ENCODE measurements around the gene MISP.
A peak's percentile ranks its signal among the peaks of the same experiment; 100 is the strongest.

MISP gene

DNA sequence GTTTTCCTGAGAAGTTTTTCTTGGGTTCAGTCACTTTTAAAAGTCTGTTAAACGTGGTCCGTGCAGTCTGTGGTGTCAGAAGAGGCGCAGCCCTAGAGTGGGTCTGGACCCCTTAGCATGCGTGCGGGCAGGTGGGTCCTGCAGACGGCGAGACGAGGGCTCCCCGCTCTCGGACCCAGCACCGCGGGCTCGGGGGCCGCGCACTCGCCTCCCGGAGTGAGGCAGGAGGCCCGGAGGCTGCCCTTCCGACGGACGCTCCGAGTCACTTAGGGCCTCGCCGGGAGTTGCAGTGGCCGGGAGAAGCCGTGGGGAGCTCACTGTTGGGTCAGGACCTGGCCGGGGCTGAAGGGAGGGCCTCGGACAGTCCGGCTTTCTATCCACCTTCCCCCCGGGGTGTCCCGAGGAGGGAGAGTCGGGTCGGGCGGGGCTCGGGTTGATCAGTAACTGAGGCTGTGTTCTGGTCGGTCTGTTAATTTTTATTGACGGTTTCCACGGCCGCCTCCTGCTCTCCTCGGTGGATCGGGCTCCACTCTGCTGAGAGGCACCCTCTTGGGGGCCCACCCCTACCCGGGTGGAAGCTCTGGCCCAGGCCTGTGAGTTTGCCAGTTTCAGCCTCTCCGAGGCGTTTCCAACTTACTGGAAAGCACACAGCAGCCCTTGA is 47.6 kb downstream of the MISP start:
- peak; percentile 4; the same call in 1 of the 2 replicates for TF ChIP-seq TEAD4 (IDR thresholded peaks at IDR 0.05)
- TF ChIP-seq, protein P1, sequence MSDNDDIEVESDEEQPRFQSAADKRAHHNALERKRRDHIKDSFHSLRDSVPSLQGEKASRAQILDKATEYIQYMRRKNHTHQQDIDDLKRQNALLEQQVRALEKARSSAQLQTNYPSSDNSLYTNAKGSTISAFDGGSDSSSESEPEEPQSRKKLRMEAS (IDR thresholded peaks at IDR 0.05), result no peak

DNA sequence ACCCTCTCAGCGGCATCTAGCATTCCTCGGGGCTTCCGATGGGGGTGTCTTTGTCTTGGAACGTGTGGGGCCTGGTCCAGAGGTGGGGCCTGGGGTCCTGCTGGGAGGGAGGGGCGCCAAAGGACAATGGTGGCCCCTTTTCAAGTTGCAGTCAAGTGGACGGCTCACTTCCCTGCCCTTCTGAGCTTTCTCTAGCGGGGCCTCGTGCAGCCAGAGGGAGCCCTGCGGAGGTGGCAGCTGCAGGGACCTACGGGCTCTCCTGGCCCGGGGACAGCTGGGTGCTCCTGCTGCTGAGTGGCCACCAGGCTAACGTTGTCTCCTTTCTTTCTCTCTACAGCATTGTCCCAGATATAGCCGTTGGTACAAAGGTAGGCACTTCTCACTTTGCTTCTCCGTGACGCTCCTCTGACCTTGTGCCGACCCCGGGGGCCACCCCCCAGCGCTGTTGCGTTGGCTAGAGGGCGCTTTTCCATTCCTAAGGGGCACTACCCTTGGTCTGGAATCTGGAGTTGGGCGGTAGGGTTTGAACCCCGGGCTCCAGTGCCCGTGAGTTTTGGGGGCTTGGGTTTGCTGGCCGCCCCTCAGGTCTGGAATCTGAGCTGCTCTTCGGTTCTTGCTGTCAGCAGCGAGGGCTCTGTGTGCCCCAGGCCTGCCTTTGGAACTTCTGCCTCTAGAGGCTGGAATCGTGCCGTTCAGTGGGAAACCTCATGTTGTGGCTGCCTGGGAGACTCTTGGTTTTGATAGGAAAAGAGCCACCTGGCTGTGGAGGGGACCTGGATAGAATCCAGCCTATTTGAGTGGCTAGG is 48.4 kb downstream of the MISP start:
- TF ChIP-seq, protein P1 (IDR thresholded peaks at IDR 0.05), result peak; percentile 18; the same call in 1 of the 2 replicates
- TF ChIP-seq TCF12 (IDR thresholded peaks at IDR 0.05; ENCODE audit: low read depth) (0 out of 2 replicates have a peak, but pooled peaks have one; percentile 26), FOXM1 (IDR thresholded peaks at IDR 0.05; ENCODE audit: borderline replicate concordance, low read depth) (no peak)

DNA sequence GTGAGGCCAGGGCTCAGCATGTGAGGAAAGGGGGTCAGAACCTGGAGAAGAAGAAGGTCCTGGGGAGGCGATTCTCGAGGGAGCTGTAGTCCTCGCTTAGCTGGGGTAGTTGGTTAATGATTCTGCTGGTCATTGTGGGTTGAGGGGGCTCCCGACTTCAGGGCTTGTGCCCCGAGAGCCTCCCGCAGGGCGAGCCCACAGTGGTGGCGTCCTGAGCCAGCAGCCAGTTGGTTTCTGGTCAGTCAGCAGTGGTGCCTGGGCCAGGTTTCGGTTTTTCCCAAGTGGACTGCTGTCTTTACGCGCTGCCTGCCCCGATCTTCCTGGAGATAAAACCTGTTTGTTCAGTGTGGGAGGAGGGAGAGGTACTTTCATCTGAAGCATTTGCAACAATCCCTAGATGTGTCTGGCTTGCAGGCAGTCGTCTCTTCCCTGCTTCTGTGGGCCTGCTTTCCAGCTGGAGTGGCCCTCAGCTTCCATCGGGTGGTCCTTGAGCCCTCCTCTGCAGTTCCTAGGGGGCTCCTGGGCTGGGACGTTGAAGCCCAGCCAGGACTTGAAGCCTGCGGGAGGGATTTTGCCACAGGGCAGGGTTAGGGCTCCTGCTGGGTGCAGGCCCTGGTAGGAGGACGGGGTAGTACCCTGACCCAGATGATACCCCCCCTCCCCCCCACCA is 49.6 kb downstream of the MISP start:
- no peak for TF ChIP-seq YY1 (IDR thresholded peaks at IDR 0.05; ENCODE audit: low read depth)
- no peak for TF ChIP-seq EGR1 (IDR thresholded peaks at IDR 0.05)
- TF ChIP-seq CREB1 (IDR thresholded peaks at IDR 0.05; ENCODE audit: low read depth), result no peak
- TF ChIP-seq, protein P2, sequence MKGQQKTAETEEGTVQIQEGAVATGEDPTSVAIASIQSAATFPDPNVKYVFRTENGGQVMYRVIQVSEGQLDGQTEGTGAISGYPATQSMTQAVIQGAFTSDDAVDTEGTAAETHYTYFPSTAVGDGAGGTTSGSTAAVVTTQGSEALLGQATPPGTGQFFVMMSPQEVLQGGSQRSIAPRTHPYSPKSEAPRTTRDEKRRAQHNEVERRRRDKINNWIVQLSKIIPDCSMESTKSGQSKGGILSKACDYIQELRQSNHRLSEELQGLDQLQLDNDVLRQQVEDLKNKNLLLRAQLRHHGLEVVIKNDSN (IDR thresholded peaks at IDR 0.05), result no peak
- no peak for TF ChIP-seq TAF1 (IDR thresholded peaks at IDR 0.05; ENCODE audit: low read depth)
- TF ChIP-seq, protein P3, sequence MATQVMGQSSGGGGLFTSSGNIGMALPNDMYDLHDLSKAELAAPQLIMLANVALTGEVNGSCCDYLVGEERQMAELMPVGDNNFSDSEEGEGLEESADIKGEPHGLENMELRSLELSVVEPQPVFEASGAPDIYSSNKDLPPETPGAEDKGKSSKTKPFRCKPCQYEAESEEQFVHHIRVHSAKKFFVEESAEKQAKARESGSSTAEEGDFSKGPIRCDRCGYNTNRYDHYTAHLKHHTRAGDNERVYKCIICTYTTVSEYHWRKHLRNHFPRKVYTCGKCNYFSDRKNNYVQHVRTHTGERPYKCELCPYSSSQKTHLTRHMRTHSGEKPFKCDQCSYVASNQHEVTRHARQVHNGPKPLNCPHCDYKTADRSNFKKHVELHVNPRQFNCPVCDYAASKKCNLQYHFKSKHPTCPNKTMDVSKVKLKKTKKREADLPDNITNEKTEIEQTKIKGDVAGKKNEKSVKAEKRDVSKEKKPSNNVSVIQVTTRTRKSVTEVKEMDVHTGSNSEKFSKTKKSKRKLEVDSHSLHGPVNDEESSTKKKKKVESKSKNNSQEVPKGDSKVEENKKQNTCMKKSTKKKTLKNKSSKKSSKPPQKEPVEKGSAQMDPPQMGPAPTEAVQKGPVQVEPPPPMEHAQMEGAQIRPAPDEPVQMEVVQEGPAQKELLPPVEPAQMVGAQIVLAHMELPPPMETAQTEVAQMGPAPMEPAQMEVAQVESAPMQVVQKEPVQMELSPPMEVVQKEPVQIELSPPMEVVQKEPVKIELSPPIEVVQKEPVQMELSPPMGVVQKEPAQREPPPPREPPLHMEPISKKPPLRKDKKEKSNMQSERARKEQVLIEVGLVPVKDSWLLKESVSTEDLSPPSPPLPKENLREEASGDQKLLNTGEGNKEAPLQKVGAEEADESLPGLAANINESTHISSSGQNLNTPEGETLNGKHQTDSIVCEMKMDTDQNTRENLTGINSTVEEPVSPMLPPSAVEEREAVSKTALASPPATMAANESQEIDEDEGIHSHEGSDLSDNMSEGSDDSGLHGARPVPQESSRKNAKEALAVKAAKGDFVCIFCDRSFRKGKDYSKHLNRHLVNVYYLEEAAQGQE (IDR thresholded peaks at IDR 0.05; ENCODE audit: low read depth), result no peak
- no peak for TF ChIP-seq ZBTB7A (IDR thresholded peaks at IDR 0.05; ENCODE audit: low read depth)
- TF ChIP-seq CEBPB (IDR thresholded peaks at IDR 0.05), result no peak
- TF ChIP-seq TCF12 (IDR thresholded peaks at IDR 0.05; ENCODE audit: low read depth), result no peak
- TF ChIP-seq, protein P1 (IDR thresholded peaks at IDR 0.05), result no peak
- no peak for TF ChIP-seq FOXM1 (IDR thresholded peaks at IDR 0.05; ENCODE audit: borderline replicate concordance, low read depth)
- no peak for TF ChIP-seq TEAD4 (IDR thresholded peaks at IDR 0.05)
- TF ChIP-seq RAD21 (IDR thresholded peaks at IDR 0.05; ENCODE audit: low read depth), result no peak

DNA sequence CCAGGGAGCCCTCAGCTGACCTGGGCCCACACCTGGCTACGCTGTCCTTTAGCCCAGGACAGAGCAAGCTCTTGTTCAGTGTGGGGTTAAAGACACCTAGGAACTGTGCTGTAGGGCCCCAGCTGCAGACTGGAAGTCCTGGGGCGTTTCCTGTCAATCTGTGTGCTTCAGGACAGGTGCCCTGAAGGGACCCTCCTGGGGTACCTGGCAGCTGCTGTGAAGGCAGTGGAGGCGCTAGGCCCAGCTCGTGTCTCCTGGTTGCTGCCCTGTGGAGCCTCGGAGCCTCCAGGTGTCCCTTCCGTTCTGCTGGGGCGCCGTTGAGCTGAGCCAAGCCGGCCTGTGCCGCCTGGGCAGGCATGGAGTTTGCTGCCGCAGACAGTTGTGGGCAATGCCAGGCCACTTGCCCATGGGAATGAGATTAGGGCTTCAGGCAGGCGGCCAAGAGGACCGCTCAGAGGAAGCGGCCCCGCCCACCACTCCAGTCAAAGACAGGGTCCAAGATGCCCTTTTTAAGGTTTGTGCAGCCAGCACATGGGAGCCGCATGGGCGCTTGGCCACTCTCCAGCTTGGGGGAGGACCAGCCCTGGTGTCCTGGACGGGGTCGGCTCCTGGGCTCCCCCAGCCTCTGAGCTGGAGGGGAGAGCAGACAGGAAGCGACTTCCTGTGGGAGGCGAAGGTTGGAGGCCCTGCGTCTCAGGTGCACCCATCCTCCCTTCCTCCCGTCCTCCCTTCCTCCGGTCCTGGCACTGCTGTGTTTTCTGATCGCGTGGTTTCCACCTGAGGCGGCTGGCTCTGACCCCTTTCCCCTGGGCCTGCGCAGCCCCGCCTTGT is 50.3 kb downstream of the MISP start:
- no peak for TF ChIP-seq FOXM1 (IDR thresholded peaks at IDR 0.05; ENCODE audit: borderline replicate concordance, low read depth)
- TF ChIP-seq, protein P3 (IDR thresholded peaks at IDR 0.05; ENCODE audit: low read depth), result no peak
- TF ChIP-seq CEBPB (IDR thresholded peaks at IDR 0.05), result no peak
- TF ChIP-seq, protein P2 (IDR thresholded peaks at IDR 0.05), result no peak

DNA sequence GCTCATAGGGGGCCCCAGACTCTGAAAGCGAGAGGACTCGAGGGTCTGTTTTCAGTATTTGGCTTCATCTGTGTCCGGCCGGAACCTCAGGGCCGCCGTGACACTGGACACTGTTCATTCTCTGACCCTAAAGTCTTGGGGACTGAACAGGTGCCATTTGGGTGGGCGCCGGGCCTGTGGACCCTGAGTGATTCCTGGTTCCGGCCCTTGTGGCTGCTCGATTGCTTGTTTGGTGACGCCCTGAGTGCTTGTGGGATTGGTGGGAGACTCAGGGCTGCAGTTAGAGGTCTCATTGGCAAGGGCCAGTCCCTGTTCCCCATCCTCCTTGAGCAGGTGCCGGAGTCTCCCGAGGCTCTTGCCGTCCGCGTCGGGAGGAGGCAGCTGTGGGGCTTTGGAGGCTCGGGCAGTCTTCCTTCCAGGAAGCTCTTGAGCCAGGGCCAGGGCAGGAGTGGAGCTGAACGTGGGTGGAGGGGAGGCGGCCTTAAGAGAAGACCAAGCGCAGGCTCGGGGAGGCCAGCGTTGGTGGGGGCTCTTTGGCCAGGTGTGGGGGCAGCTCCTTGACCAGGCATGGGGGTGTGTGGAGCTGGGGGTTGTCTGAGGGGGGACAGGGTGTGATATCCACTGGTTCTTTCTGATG is 51.1 kb downstream of the MISP start:
- TF ChIP-seq TCF12 (IDR thresholded peaks at IDR 0.05; ENCODE audit: low read depth) (no peak), TEAD4 (IDR thresholded peaks at IDR 0.05) (no peak), ZBTB7A (IDR thresholded peaks at IDR 0.05; ENCODE audit: low read depth) (no peak), EGR1 (IDR thresholded peaks at IDR 0.05) (no peak), CEBPB (IDR thresholded peaks at IDR 0.05) (no peak), TAF1 (IDR thresholded peaks at IDR 0.05; ENCODE audit: low read depth) (no peak), FOXM1 (IDR thresholded peaks at IDR 0.05; ENCODE audit: borderline replicate concordance, low read depth) (no peak), RAD21 (IDR thresholded peaks at IDR 0.05; ENCODE audit: low read depth) (no peak), CREB1 (IDR thresholded peaks at IDR 0.05; ENCODE audit: low read depth) (no peak), NFIC (IDR thresholded peaks at IDR 0.05) (no peak), YY1 (IDR thresholded peaks at IDR 0.05; ENCODE audit: low read depth) (no peak), EP300 (IDR thresholded peaks at IDR 0.05; ENCODE audit: borderline replicate concordance) (no peak)
- TF ChIP-seq, protein P2 (IDR thresholded peaks at IDR 0.05), result no peak
- TF ChIP-seq, protein P3 (IDR thresholded peaks at IDR 0.05; ENCODE audit: low read depth), result no peak
- TF ChIP-seq, protein P1 (IDR thresholded peaks at IDR 0.05), result no peak
